GM12801 (cell line): ENCODE measurements around the gene PFDN4.

Experiments
- TF ChIP-seq, protein P1 (sequence below): IDR thresholded peaks from one replicate; pipeline ENCODE4 v1.5.1; 2011; ENCODE audit warnings: control low read depth; ENCODE audit not compliant: insufficient read length; ENCODE audit errors: extremely low read depth

The PFDN4 gene

DNA sequence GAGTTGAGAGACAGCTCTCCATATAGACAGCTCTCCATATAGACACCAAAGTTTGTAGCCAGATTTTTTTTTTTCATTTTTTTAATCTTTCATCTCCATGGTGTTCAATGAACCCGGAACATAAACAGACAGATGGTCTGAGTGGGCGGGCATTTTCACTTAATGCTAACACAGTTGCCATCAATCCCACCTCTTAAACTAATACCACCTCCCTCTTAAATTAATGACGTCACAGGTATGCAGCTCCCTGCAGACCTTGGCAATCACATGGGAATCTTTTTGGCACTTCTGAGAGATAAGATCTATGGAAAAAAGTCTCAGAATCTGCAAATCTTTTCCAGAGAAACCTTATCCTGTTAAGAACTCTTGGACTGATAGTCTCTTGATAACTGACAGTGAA, 43.2 kb downstream of the PFDN4 start:
- TF ChIP-seq, protein P1, sequence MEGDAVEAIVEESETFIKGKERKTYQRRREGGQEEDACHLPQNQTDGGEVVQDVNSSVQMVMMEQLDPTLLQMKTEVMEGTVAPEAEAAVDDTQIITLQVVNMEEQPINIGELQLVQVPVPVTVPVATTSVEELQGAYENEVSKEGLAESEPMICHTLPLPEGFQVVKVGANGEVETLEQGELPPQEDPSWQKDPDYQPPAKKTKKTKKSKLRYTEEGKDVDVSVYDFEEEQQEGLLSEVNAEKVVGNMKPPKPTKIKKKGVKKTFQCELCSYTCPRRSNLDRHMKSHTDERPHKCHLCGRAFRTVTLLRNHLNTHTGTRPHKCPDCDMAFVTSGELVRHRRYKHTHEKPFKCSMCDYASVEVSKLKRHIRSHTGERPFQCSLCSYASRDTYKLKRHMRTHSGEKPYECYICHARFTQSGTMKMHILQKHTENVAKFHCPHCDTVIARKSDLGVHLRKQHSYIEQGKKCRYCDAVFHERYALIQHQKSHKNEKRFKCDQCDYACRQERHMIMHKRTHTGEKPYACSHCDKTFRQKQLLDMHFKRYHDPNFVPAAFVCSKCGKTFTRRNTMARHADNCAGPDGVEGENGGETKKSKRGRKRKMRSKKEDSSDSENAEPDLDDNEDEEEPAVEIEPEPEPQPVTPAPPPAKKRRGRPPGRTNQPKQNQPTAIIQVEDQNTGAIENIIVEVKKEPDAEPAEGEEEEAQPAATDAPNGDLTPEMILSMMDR = no peak

- TF ChIP-seq, protein P1 = no peak
Measured at GRCh38 chr20:54254596-54254995, 46.7 kb downstream of the PFDN4 start.

GRCh38 chr20:54255157-54255556, 47.3 kb downstream of the PFDN4 start:
- TF ChIP-seq, protein P1 = no peak

DNA sequence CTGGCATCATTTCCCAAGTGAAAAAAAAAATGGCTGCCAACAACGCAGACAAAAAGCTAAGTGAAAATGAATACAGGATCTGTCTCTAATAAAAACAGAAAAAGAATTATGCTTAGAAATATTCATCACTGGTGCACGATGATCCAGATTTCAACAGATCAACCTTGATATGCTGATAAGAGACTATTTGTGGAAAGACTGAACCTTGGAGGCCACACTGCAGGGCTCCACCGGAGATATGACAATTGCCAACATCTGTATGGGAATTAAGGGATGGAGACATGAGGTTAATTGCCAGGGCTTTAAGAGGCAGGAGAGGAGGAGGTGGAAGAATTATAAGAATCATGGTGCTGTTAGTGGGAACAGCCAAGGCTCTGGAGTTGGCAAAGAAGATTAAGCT, 48.3 kb downstream of the PFDN4 start:
- TF ChIP-seq, protein P1 = no peak

DNA sequence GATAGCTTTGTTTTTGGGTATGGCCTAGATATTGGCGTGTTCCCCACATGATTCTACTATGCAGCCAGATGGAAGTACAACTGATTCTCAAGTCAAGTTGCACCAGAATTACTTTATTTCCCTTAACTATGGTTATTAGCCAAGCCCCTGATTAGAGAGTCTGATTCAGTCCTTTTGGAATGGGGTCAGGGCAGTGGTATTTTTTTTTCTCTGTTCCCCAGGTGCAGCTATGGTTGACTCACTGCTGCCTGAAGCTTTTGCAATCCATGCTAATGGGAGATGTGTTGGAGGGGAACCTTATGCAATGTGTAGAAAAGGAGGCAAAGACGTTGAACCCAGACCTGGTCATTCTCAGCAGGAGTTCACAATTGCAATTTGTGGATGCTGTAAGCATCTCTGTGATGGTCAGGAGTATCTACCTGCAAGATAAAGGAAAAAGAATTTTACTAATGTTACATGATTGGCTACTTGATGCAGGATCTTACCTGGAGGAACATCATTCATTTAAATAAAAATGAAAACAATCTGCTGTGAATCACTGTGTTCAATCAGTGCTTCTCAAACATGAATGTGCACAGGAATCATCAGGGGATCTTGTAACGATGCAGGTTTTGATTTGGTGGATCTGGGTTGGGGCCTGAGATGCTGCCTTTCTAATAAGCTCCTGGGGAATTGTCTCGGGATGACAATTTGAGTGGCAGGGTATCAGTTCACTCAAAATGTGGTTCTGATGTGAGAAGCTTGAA, 49.4 kb downstream of the PFDN4 start:
- TF ChIP-seq, protein P1 = no peak

DNA sequence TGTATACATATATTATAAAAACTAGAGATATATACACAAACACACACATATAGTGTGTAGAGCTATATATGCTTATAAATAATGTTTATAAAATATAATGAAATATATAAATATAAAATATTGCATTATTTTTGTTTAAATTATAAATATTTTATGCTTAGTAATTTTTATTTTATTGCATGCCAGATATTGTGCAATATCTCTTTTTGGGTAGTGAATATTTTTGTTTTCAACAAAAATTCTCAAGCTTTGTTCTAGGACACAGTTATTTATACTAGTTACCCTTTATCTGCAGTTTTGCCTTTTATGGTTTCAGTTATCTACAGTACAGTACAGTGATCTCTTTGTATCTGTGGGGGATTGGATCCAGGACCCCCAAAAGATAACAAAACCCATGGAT, 52.2 kb downstream of the PFDN4 start:
- TF ChIP-seq, protein P1 = no peak

- TF ChIP-seq, protein P1 = no peak
Measured at GRCh38 chr20:54262671-54263070, 54.8 kb downstream of the PFDN4 start.
